ENCODE data around the gene CD4. TPM values are rescaled to one million over a fixed set of nuclear protein-coding genes. Genes with fewer than 3 reads are reported as not detected.

Gene CD4
- total RNA-seq, 3 donors from 2014 or later (not counting 1 experiment from before 2014, with no cell fraction given), result 8.5 to 10.1 (median 9.8) TPM

DNA sequence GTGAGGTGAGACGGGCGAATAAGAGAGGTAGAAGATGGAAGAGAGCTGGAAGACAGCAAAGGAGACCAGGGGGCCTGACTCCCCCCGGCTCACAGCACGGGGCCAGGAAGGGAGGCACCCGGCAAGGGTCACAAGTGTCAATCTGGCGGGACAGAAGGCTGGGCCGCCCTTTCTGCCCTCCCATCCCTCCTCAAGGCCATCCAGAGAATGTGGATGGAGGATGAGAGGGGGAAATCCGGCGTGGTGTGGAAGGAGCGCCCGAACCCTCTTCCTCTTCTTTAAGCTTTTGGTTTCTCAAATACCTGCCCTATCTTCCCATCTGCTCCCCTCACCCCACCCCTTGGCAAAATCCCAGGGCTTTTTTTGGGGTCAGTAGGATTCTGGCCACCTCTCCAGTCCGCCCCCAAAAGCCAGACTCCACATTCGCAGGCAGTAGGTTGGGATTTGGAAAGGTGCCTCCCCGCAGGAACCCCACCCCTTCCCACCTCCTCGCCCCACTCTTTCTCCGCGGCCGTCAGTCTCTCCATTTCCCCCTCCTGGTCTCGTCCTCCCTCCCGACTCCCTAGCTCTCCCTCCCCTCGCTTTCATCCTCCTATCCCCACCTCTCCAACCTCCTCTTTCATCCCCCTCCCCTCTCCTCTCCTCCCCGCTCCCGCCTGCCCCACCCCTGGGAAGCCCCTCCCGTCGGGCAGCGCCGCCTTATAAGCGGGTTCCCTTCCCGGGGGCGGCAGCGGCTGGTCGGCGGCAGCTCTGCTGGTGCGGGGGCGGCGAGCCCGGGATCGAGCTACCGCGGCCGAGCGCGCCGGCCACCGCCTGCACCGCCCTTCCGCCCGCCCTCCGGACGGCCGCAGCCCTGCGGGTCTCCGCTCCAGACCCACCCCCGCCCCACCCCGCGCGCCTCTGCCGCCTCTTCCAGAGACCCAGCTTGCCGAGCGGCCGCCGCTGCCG is 23.4 kb upstream of the CD4 start, which contains the start of gene PTMS:
PTMS (plus strand) TSS at position 730 of the 948 bp plus-strand sequence. CDS start 343 bp downstream, outside the sequence.
- H3K36me3 Mint-ChIP-seq, result no peaks in the 10 kb centered on the region
- peaks cover 26 to 28% of the 10 kb centered on the region in 2 donors for H3K4me1 Mint-ChIP-seq
- 2% methylated on average over 59 of the region's 63 CpGs for WGBS (ENCODE audit: insufficient coverage)
- peak within 1 kb of the TSS in 1 of 2 donors; percentile 67 for H3K27ac Mint-ChIP-seq
- TF ChIP-seq, protein P1, sequence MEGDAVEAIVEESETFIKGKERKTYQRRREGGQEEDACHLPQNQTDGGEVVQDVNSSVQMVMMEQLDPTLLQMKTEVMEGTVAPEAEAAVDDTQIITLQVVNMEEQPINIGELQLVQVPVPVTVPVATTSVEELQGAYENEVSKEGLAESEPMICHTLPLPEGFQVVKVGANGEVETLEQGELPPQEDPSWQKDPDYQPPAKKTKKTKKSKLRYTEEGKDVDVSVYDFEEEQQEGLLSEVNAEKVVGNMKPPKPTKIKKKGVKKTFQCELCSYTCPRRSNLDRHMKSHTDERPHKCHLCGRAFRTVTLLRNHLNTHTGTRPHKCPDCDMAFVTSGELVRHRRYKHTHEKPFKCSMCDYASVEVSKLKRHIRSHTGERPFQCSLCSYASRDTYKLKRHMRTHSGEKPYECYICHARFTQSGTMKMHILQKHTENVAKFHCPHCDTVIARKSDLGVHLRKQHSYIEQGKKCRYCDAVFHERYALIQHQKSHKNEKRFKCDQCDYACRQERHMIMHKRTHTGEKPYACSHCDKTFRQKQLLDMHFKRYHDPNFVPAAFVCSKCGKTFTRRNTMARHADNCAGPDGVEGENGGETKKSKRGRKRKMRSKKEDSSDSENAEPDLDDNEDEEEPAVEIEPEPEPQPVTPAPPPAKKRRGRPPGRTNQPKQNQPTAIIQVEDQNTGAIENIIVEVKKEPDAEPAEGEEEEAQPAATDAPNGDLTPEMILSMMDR (IDR thresholded peaks at IDR 0.05), result no peak
- Histone ChIP-seq H3K27ac (ENCODE audit: low read length) (no peak within 1 kb of the TSS), H3K4me1 (ENCODE audit: control insufficient read depth, insufficient read depth, low read length) (peaks cover 34% of the 10 kb centered on the region), H3K9me3 (ENCODE audit: control insufficient read depth, insufficient read depth, low read length) (no peaks in the 10 kb centered on the region), H3K4me3 (ENCODE audit: low read length) (peak within 1 kb of the TSS; percentile 46), H3K36me3 (ENCODE audit: control insufficient read depth, insufficient read depth, low read length) (no peaks in the 10 kb centered on the region), H3K27me3 (ENCODE audit: control insufficient read depth, insufficient read depth, low read length) (peaks cover 10% of the 10 kb centered on the region)
- intact Hi-C loops (cut with micrococcal nuclease), result no loop called here
- H3K9me3 Mint-ChIP-seq, result no peaks in the 10 kb centered on the region
- peak within 1 kb of the TSS; percentile 93 for H3K4me3 Mint-ChIP-seq
- peak in 2 of 3 donors; percentile 3 to 5 for ATAC-seq
- peak in 1 of 2 donors; percentile 44 for DNase-seq
- peaks cover 39 to 54% of the 10 kb centered on the region in 2 donors for H3K27me3 Mint-ChIP-seq (ENCODE audit: low read depth in 2 of 2)

DNA sequence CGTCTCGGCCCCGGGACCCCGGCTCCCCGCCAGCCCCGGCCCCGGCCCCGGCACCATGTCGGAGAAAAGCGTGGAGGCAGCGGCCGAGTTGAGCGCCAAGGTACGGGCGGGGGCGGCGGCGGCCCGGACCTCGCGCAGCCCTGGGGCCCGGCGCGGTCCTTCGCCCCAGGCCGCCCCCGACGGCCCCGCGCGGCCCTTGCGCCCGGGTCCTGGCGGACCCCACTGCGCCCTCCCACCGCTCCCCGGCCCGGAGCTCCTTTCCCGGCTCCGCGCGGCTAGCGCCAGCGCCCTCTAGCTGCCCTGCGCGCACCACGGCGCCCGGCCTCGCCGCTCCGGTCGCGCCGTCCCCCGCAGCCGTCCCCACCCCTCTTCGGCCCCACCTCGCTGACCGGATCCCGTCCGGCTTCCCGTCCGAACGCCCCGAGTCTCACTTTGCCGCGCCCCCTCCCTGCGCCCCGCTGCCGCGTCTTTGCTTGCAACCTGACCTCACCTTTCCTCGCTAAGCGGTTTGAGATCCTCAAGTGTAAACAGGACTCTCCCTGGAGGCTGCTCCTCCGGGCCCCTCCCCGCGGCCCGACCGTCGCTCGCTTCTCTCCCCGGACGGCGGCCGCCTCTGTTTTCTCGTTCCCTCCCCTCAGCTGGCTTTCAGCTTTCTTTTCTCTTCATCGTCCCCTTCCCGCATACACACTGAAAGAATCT is 22.5 kb upstream of the CD4 start:
- TF ChIP-seq, protein P1 (IDR thresholded peaks at IDR 0.05), result peak; percentile 51
- intact Hi-C loops (cut with micrococcal nuclease), result no loop called here
- H3K4me3 ChIP-seq (ENCODE audit: low read length), result peak overlapping the region; percentile 46
- no peak overlapping the region for H3K27ac ChIP-seq (ENCODE audit: low read length)
- peaks cover 10% of the 10 kb centered on the region for H3K27me3 ChIP-seq (ENCODE audit: control insufficient read depth, insufficient read depth, low read length)
- under 1% methylated on average over 88 of the region's 88 CpGs for WGBS (ENCODE audit: insufficient coverage)
- H3K9me3 ChIP-seq (ENCODE audit: control insufficient read depth, insufficient read depth, low read length), result no peaks in the 10 kb centered on the region
- H3K27ac Mint-ChIP-seq, result peak overlapping the region in 1 of 2 donors; percentile 67
- peaks cover 36% of the 10 kb centered on the region for H3K4me1 ChIP-seq (ENCODE audit: control insufficient read depth, insufficient read depth, low read length)
- peak overlapping the region; percentile 93 for H3K4me3 Mint-ChIP-seq
- peaks cover 48 to 59% of the 10 kb centered on the region in 2 donors for H3K27me3 Mint-ChIP-seq (ENCODE audit: low read depth in 2 of 2)
- H3K4me1 Mint-ChIP-seq, result peaks cover 27 to 30% of the 10 kb centered on the region in 2 donors
- no peaks in the 10 kb centered on the region for H3K36me3 ChIP-seq (ENCODE audit: control insufficient read depth, insufficient read depth, low read length)
- DNase-seq (peak; percentile 52 to 78), ATAC-seq (peak; percentile 74 to 84 (median 76))
- no peaks in the 10 kb centered on the region for H3K36me3 Mint-ChIP-seq
- no peaks in the 10 kb centered on the region for H3K9me3 Mint-ChIP-seq

DNA sequence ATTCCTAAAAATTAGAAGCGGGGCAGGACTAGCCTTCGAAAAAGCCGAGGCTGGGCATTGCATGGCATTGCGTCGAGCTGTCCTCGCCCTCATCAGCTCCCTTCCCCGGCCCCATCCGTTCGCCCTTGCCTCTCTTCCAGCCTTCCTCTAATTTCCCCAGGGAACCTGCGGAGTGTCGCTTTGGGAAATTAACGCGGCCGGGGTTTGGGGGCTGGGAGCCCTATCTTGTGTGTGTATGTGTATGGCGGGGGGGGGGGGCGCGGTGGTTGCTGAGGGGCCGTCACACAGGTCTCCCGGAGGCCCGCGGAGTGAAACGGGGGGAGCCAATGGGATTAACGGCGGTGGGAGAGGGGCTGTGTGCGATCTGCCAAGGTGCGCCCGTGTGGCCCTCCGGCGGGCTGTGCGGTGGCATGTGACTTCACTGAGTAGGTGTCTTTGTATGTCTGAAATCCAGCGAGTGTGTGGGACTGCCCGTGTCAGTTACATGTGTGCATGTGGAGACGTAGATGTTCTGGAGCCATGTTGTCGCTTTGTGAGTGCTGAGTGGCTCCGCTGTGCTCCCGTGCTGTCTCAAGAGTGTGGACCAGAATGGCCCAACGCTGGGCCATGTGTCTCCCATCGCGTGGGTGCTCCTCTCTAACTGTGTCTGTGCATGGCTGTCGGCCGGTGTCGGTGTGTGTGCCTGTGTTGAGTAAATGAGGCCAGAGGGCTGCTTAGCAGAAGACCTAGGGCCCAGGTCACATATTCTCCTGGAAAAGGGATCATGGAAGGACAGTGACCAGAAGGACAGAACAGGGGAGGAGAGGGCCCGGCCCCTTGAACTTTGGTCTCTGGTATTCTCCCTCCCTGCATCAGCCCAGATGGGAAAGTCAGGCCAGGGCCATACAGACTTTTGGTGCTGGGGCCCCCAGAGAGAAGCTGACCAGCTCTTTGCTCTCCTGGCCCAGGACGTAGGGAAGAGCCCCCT is 21.7 kb upstream of the CD4 start:
- H3K4me1 Mint-ChIP-seq, result peaks cover 32 to 34% of the 10 kb centered on the region in 2 donors
- Histone ChIP-seq H3K4me1 (ENCODE audit: control insufficient read depth, insufficient read depth, low read length) (peaks cover 44% of the 10 kb centered on the region), H3K27ac (ENCODE audit: low read length) (no peak overlapping the region), H3K4me3 (ENCODE audit: low read length) (peak overlapping the region; percentile 46), H3K9me3 (ENCODE audit: control insufficient read depth, insufficient read depth, low read length) (no peaks in the 10 kb centered on the region), H3K27me3 (ENCODE audit: control insufficient read depth, insufficient read depth, low read length) (peaks cover 10% of the 10 kb centered on the region), H3K36me3 (ENCODE audit: control insufficient read depth, insufficient read depth, low read length) (no peaks in the 10 kb centered on the region)
- no peaks in the 10 kb centered on the region for H3K9me3 Mint-ChIP-seq
- 45% methylated on average over 41 of the region's 44 CpGs for WGBS (ENCODE audit: insufficient coverage)
- intact Hi-C loops (cut with micrococcal nuclease), result no loop called here
- TF ChIP-seq, protein P1 (IDR thresholded peaks at IDR 0.05), result no peak
- peak overlapping the region; percentile 93 for H3K4me3 Mint-ChIP-seq
- DNase-seq (peak in 1 of 2 donors; percentile 30), ATAC-seq (no peak)
- peak overlapping the region in 1 of 2 donors; percentile 67 for H3K27ac Mint-ChIP-seq
- no peaks in the 10 kb centered on the region for H3K36me3 Mint-ChIP-seq
- peaks cover 53 to 59% of the 10 kb centered on the region in 2 donors for H3K27me3 Mint-ChIP-seq (ENCODE audit: low read depth in 2 of 2)

All from natural killer cell (primary cell).